ENCODE measurements around the gene BRSK1. TPM values are rescaled to one million over a fixed set of nuclear protein-coding genes. Genes with fewer than 3 reads are reported as not detected.

The BRSK1 gene
- total RNA-seq, 1 donor from 2014 or later, result 24.1 TPM

- H3K79me2 ChIP-seq (ENCODE audit: low read depth), result no peaks in the 10 kb centered on the region
- Mint-ChIP-seq H3K4me1 (no peaks in the 10 kb centered on the region), H3K27ac (no peak overlapping the region), H3K36me3 (peaks cover 23% of the 10 kb centered on the region), H3K27me3 (ENCODE audit: insufficient read depth, low read depth) (peaks cover 9% of the 10 kb centered on the region), H3K4me3 (no peak overlapping the region), H3K9me3 (no peaks in the 10 kb centered on the region)
- no peak overlapping the region for H3K4me3 ChIP-seq
- H3K4me2 ChIP-seq, result no peak overlapping the region
- no peaks in the 10 kb centered on the region for H3K4me1 ChIP-seq
- H2AFZ ChIP-seq (replicated peaks), result no peak overlapping the region
- no peaks in the 10 kb centered on the region for H3F3A ChIP-seq (ENCODE audit: low read depth)
- H3K9me3 ChIP-seq (ENCODE audit: low read depth), result no peaks in the 10 kb centered on the region
- H3K27me3 ChIP-seq, result no peaks in the 10 kb centered on the region
- no peak for DNase-seq (ENCODE audit: low spot score)
- peaks cover 4% of the 10 kb centered on the region for H4K20me1 ChIP-seq (ENCODE audit: low read depth)
- H3K27ac ChIP-seq, result no peak overlapping the region
- no peaks in the 10 kb centered on the region for H3K36me3 ChIP-seq
- no peak for TF ChIP-seq EZH2phosphoT487 (IDR thresholded peaks at IDR 0.05)
- TF ChIP-seq CTCF (IDR thresholded peaks at IDR 0.05), result no peak
- no peak for TF ChIP-seq EZH2 (IDR thresholded peaks at IDR 0.05)
- no peak overlapping the region for H3K9ac ChIP-seq
Measured at GRCh38 chr19:55241143-55241934, 42.5 kb upstream of the BRSK1 start.

- Histone ChIP-seq H3K79me2 (ENCODE audit: low read depth) (no peaks in the 10 kb centered on the region), H3K27ac (no peak overlapping the region), H2AFZ (replicated peaks) (no peak overlapping the region), H3K4me1 (no peaks in the 10 kb centered on the region), H3K27me3 (no peaks in the 10 kb centered on the region), H3K9me3 (ENCODE audit: low read depth) (no peaks in the 10 kb centered on the region), H3K9ac (no peak overlapping the region), H3K36me3 (no peaks in the 10 kb centered on the region), H4K20me1 (ENCODE audit: low read depth) (peaks cover 5% of the 10 kb centered on the region), H3F3A (ENCODE audit: low read depth) (no peaks in the 10 kb centered on the region), H3K4me3 (no peak overlapping the region), H3K4me2 (no peak overlapping the region)
- TF ChIP-seq EZH2 (IDR thresholded peaks at IDR 0.05), result no peak
- TF ChIP-seq EZH2phosphoT487 (IDR thresholded peaks at IDR 0.05), result no peak
- TF ChIP-seq CTCF (IDR thresholded peaks at IDR 0.05), result no peak
- Mint-ChIP-seq H3K36me3 (peaks cover 19% of the 10 kb centered on the region), H3K4me1 (no peaks in the 10 kb centered on the region), H3K27ac (no peak overlapping the region), H3K4me3 (no peak overlapping the region), H3K9me3 (no peaks in the 10 kb centered on the region), H3K27me3 (ENCODE audit: insufficient read depth, low read depth) (peaks cover 9% of the 10 kb centered on the region)
- no peak for DNase-seq (ENCODE audit: low spot score)
Measured at GRCh38 chr19:55241935-55242464, 41.8 kb upstream of the BRSK1 start.

DNA sequence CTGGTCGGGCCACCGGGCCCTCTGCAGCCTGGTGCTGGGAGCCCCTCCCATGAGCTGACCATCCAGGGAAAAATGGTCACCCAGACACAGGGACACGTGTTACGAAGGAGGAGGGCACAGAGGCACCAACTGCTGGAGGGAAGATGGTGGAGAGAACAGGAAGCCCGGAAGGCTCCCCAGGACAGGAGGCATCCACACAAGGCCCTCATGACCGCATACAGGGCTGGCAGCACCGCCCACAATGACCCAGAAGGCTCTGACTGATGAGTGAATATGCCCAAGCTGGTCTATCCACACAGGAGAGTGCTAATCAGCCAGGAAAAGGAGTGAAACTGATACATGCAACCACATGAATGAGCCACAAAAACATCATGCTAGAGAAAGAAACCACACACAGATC is 41.3 kb upstream of the BRSK1 start:
- no peaks in the 10 kb centered on the region for H3K36me3 ChIP-seq
- no peak overlapping the region for H3K4me3 ChIP-seq
- H3K9me3 ChIP-seq (ENCODE audit: low read depth), result no peaks in the 10 kb centered on the region
- Mint-ChIP-seq H3K27ac (no peak overlapping the region), H3K4me3 (no peak overlapping the region), H3K36me3 (peaks cover 15% of the 10 kb centered on the region), H3K9me3 (no peaks in the 10 kb centered on the region), H3K4me1 (no peaks in the 10 kb centered on the region), H3K27me3 (ENCODE audit: insufficient read depth, low read depth) (peaks cover 9% of the 10 kb centered on the region)
- DNase-seq (ENCODE audit: low spot score), result no peak
- H3K4me1 ChIP-seq, result no peaks in the 10 kb centered on the region
- no peak overlapping the region for H3K9ac ChIP-seq
- no peak for TF ChIP-seq CTCF (IDR thresholded peaks at IDR 0.05)
- no peak for TF ChIP-seq EZH2phosphoT487 (IDR thresholded peaks at IDR 0.05)
- no peak for TF ChIP-seq EZH2 (IDR thresholded peaks at IDR 0.05)
- peaks cover 3% of the 10 kb centered on the region for H3K79me2 ChIP-seq (ENCODE audit: low read depth)
- no peak overlapping the region for H3K27ac ChIP-seq
- no peaks in the 10 kb centered on the region for H3K27me3 ChIP-seq
- H4K20me1 ChIP-seq (ENCODE audit: low read depth), result peaks cover 10% of the 10 kb centered on the region
- no peak overlapping the region for H2AFZ ChIP-seq (replicated peaks)
- no peaks in the 10 kb centered on the region for H3F3A ChIP-seq (ENCODE audit: low read depth)
- H3K4me2 ChIP-seq, result no peak overlapping the region

All from neural progenitor cell (in vitro differentiated cells).